GM21576 (cell line): ENCODE data around the gene MICB.
"Not testable (repeated sequence)": the region's sequence is repeated elsewhere in the genome, so short reads cannot be mapped to it uniquely, and the experiment has no call there.

ENCODE experiments used
- ATAC-seq: cut with Tn5 transposase; IDR thresholded peaks from one replicate; pipeline ENCODE4 v1.9.1; 2021; ENCODE audit warnings: mild to moderate bottlenecking, moderate library complexity; ENCODE audit not compliant: unreplicated experiment

The MICB gene

GRCh38 chr6:31498748-31499147 lies 803 bp downstream of the MICB start:
- no peak for ATAC-seq

DNA sequence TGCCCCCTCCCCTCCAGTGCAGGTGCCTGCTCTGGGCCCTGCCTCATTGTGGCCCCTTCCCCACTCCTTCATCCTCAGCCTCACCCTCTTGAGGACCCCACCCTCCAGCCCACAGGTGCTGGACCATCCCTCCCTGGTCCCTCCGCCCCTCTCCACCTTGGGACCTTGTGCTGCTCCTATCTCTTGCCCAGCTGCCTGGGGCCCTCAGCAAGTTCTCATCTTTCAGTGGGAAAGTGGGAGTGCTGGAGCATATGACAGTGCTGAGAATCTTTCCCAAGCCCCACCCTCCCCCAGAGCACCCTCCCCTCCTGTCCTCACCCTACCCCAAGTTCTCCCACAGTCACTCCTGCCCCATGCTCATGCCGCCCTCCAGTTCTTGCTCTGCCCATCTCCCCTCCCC lies 1.7 kb downstream of the MICB start:
- not testable (repeated sequence) for ATAC-seq

DNA sequence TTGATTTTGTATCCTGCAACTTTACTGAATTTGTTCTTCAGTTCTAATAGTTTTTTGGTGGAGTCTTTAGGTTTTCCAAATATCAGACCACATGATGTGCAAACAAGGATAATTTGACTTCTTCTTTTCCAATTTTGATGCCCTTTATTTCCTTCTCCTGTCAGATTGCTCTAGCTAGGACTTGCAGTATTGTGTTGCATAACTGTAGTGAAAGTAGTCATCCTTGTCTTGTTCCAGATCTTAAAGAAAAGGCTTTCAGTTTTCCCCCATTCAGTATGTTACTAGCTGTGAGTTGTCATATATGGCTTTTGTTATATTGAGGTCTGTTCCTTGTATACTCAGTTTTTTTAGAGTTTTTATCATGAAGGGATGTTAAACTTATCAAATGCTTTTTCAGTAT lies 4.6 kb downstream of the MICB start:
- no peak for ATAC-seq

DNA sequence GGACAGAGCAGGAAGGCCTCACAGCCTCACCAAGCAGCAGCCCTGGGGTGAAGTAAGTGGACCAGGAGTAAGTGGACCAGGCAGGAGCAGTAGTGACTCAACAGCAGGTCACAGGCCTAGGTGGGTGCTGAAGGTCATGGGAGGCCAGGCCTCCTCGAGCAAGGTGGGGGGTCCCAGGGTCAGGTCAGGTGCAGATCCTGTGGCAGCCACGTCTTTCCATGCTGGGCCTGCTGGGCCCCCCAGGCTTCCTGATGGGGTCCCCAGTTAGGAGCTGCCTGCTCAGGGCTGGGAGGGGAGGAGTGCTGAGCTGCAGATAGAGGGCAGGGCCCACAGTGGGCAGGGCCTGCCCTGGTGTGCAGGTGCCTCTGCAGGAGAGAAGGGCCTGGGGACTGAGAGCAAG lies 11.1 kb downstream of the MICB start:
- ATAC-seq, result not testable (repeated sequence)

DNA sequence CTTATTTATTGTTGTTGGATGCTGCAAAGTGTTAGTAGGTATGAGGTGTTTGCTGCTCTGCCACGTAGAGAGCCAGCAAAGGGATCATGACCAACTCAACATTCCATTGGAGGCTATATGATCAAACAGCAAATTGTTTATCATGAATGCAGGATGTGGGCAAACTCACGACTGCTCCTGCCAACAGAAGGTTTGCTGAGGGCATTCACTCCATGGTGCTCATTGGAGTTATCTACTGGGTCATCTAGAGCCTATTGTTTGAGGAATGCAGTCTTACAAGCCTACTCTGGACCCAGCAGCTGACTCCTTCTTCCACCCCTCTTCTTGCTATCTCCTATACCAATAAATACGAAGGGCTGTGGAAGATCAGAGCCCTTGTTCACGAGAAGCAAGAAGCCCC lies 12.1 kb downstream of the MICB start:
- no peak for ATAC-seq

DNA sequence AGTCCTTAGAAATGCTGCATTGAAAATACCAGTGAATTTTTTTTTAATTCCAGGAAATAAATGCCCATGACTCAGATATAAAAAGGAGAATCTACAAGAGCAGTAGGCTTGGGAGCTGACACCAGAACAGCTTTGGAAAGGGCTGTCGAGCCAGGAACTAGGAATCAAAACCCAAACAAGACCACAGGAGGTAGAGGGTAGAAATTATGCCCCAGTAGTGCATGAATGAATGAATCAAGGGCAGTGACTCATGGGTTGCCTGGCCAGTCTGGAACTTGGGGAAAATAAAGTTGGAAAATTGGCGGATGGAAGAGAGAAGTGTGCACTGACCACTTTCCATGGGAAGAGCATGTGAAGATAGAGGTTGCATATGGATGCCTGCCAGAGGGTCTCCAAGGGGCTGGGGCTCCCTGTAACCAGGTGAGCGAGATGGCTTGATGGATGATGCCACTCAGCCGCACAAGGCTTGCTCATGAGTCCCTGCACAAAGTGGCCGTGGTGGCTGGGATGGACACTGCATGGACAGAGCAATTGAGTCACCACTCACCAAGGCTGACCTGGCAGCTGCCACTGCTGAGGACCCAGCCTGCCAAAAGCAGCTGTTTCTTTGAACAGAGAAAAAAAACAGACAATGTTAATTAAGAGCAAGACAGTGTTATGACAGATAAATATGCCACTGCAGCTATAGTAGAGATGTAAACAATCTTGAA lies 15.7 kb downstream of the MICB start:
- ATAC-seq, result no peak

DNA sequence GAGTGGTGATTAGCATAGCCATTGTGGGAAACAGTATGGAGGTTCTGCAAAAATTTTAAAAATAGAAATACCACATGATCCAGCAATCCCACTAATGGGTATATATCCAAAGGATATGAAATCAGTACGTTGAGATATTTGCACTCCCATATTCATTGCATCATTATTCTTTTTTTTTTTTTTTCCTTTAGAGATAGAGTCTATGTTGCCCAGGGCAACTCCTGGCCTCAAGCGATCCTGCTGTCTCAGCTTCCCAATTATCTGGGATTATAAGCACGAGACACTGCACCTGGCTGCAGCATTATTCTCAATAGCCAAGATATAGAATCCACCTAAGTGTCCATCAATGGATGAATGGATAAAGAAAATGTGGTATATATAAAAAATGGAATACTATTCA lies 23.9 kb downstream of the MICB start:
- no peak for ATAC-seq

DNA sequence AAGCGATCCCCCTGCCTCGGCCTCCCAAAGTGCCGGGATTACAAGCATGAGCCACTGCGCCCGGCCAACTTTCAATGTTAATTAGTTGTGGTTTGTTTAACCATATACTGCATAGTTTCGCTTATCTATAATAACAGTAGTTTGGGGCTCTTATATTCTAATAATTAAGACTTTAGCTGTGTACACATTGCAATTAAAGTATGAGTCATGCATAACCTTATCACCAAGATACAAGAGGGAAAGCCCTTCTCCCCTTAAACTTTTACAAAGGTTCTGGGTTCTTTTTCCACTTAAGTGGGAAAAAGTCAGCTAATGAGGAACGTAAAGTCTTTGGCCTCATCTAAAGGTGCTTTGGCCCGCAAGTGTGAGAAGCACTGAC lies 27.6 kb downstream of the MICB start:
- no peak for ATAC-seq

DNA sequence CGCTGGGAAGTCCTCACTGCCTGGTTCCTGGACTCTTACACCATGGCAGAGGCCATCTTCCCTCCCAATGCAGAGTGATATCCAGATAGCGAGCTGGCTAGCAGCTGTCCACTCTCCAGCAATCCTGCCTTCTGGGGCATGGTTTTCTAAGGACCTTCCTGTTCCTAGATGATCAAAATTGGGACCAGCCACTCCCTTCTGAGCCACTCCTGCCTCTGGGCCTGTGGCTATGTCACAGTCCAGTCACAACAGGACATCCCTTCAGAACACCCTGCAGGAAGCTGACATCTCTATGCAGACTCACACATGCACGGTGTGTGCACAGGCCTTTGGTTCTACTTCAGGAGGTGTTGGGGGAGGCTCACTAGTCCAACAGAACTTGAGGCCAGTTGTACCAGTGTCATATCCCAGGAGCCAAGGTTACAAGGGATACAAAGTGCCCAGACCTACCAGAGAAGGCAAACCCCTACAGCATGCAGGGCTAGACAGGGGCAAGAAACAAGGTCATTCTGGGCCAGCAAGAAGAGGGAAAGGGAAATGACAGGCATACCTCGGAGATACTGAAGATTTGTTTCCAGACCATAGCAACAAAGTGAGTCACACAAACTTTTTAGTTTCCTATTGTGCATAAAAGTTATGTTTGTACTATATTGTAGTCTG lies 28.1 kb downstream of the MICB start:
- no peak for ATAC-seq

GRCh38 chr6:31528307-31528777 lies 30.4 kb downstream of the MICB start:
- ATAC-seq, result no peak

- no peak for ATAC-seq
These were observed 30.9 kb downstream of the MICB start, which contains the start of gene MCCD1 for GRCh38 chr6:31528821-31529328. Gene MCCD1 (plus strand): TSS chr6:31528962. CDS start chr6:31529015, 53 bp downstream.

GRCh38 chr6:31529329-31530150 lies 31.6 kb downstream of the MICB start:
- ATAC-seq, result no peak

- no peak for ATAC-seq
These were observed 32.7 kb downstream of the MICB start for GRCh38 chr6:31530659-31531058.

GRCh38 chr6:31531162-31531561 lies 33.2 kb downstream of the MICB start:
- ATAC-seq, result no peak

- no peak for ATAC-seq
These were observed 34.1 kb downstream of the MICB start for GRCh38 chr6:31531771-31532643.

DNA sequence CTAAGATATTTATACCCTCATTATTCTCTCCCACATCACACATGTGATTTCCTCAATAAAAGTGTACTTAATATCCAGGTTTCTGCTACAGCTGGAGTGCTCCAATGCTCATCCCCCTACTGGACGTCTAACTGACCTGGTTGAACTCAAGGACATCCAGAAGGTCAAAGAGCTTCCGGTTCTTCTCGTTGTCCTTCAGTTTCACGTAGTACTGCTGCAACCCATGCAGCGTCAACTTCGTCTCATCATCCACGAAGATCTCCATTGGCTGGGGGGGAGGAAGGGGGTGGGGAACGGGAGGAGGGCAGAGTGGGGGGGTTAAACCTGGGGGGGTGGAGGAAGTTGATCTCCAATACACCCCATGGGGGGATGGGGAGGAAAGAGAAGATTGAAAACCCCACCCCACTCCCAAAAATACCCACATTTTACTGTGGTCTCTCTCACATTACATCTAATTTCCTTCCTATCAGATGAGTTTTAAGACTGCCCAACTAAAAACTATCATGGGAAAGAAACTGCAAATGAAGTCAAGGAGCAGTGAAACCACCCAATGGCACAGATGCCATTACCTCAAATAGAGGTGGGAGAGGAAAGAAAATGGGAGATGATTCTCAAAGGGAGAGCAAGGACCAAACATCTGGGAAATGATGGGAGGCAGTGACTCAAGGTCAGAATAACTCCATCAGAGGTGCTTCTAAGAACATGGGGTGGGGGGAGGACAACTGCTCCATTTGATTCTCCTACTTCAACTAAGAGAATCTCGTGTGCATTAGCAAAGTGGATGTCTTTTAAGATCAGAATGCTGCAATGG lies 34.9 kb downstream of the MICB start:
- ATAC-seq, result no peak

GRCh38 chr6:31533455-31533841 lies 35.5 kb downstream of the MICB start:
- no peak for ATAC-seq

- ATAC-seq, result no peak
These were observed 36.1 kb downstream of the MICB start for GRCh38 chr6:31534011-31534410.

DNA sequence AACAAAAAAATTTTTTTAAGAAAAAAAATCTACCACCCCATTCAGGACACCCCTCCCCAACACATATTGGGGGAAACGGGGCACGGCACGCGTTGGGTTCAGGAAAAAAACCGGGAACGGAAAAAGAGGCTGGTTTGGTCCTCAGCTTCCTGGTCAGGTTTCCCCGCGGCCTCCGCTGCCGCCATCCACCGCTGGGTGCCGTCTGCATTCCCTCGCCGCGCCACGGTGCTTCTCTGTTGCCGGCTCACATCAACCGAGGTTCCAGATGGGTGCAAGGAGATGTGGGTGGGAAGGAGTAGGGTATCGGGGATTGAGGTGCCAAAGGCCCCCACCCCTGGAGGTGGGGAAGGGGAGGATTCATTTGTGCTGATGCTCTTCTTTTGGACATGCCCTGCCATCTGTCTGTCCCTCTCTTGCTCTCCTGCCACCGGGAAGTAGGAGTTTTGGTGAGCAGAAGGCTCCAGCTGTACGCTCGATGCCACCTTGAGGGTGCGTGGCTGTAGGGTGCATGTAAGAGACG lies 36.6 kb downstream of the MICB start:
- no peak for ATAC-seq
